ENCODE data around the gene IDI1.

DNA sequence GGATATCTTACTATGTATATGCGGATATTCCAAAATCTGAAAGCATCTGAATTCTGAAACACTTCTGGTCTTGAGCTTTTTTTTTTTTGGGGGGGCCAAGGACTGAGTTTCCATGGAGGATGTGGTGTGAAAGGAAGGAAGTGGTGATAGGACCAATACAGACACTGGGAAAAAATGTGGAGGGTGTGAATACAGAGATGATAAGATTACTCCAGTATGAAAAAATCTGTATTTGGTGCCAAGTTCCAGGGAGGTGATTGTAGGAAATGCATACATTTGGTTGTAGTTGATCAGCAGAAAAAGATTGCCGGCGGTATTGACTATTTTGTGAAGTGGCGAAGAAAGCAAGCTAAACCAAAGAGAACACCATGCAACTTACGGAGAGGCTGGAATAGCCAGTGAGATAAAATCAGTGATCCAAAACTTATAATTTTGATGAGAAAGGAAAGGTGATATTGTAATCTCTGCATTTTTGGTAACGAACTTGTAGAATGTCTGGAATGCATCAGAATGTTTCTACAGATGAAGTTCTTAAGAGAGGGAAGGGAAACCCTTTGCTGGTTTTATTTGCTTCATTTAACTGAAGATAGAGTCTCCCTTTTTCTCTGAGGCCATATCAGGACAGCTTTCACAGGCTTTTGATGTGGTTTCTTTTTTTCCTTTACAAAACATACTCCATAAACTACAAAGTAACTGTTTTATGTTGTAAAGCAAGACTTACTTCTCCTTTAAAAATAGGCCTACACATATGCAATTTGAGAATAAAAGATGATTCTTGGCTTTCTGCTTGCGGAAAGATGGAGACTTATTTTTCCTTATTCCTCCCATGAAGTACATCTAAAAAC lies 13.2 kb upstream of the IDI1 start:
- TF ChIP-seq, protein P1, sequence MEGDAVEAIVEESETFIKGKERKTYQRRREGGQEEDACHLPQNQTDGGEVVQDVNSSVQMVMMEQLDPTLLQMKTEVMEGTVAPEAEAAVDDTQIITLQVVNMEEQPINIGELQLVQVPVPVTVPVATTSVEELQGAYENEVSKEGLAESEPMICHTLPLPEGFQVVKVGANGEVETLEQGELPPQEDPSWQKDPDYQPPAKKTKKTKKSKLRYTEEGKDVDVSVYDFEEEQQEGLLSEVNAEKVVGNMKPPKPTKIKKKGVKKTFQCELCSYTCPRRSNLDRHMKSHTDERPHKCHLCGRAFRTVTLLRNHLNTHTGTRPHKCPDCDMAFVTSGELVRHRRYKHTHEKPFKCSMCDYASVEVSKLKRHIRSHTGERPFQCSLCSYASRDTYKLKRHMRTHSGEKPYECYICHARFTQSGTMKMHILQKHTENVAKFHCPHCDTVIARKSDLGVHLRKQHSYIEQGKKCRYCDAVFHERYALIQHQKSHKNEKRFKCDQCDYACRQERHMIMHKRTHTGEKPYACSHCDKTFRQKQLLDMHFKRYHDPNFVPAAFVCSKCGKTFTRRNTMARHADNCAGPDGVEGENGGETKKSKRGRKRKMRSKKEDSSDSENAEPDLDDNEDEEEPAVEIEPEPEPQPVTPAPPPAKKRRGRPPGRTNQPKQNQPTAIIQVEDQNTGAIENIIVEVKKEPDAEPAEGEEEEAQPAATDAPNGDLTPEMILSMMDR (conservative IDR thresholded peaks at IDR 0.05; ENCODE audit: low read depth, low read length) = no peak
- TF ChIP-seq EZH2 (IDR thresholded peaks at IDR 0.05; ENCODE audit: low read length, unreplicated experiment) = no peak
- TF ChIP-seq EZH2phosphoT487 (IDR thresholded peaks at IDR 0.05; ENCODE audit: borderline replicate concordance, low read length) = no peak

Data from PC-3 (cell line).